MCF 10A (cell line): Measurements from ENCODE around the gene PGF. TPM values are rescaled to one million over a fixed set of nuclear protein-coding genes. Genes with fewer than 3 reads are reported as not detected.

ENCODE experiments used
- BruUV-seq: library from RNA; stranded (reverse); fragments of 400-500 nt; replicated peaks from 2 replicates; lab custom pipeline; 2021; lab: Mats Ljungman, UMichigan
- CTCF ChIA-PET: fragments of 300-600 bp; sonication (Branson Sonifier 250); formaldehyde crosslinking; extraction: SDS; loops from one replicate; lab custom pipeline; 2021; ENCODE audit warnings: antibody characterized with exemption, inconsistent platforms; lab: Yijun Ruan, JAX
- POLR2A ChIA-PET: fragments of 300-600, 350-650 bp; sonication (Branson Sonifier 250); formaldehyde crosslinking; extraction: SDS; loops from one replicate; lab custom pipeline; 2020; ENCODE audit warnings: antibody characterized with exemption, inconsistent platforms; lab: Yijun Ruan, JAX
- DNase-seq: peaks from one replicate; pipeline ENCODE4 v3.0.0-alpha.2; 2018; ENCODE audit not compliant: unreplicated experiment
- H3K27ac Mint-ChIP-seq: one replicate; pipeline ENCODE4 v1.8.0; 2022; ENCODE audit warnings: mild to moderate bottlenecking, low read depth, mixed read lengths; ENCODE audit not compliant: unreplicated experiment
- H3K27me3 Mint-ChIP-seq: one replicate; pipeline ENCODE4 v1.8.0; 2022; ENCODE audit warnings: mixed read lengths; ENCODE audit not compliant: insufficient read depth, unreplicated experiment
- H3K36me3 Mint-ChIP-seq: one replicate; pipeline ENCODE4 v1.8.0; 2022; ENCODE audit warnings: mild to moderate bottlenecking, moderate library complexity, mixed read lengths; ENCODE audit not compliant: insufficient read depth, unreplicated experiment
- H3K4me1 Mint-ChIP-seq: one replicate; pipeline ENCODE4 v1.8.0; 2022; ENCODE audit warnings: mixed read lengths; ENCODE audit not compliant: insufficient read depth, unreplicated experiment
- H3K4me3 Mint-ChIP-seq: one replicate; pipeline ENCODE4 v1.8.0; 2022; ENCODE audit warnings: mild to moderate bottlenecking, moderate library complexity, mixed read lengths; ENCODE audit not compliant: unreplicated experiment
- H3K9me3 Mint-ChIP-seq: one replicate; pipeline ENCODE4 v1.8.0; 2022; ENCODE audit warnings: mixed read lengths; ENCODE audit not compliant: unreplicated experiment
- CTCF ChIP-seq: fragments of 200-600 bp; IDR thresholded peaks from one replicate; pipeline ENCODE4 v1.8.0; 2022; ENCODE audit warnings: antibody characterized with exemption, mild to moderate bottlenecking; ENCODE audit not compliant: unreplicated experiment
- intact Hi-C: fragments of 100-400 bp; cut with micrococcal nuclease; formaldehyde crosslinking; loops from 2 replicates; pipeline ENCODE4 v1.14.1; 2022
- total RNA-seq: library from RNA; stranded (reverse); gene quantifications from 2 replicates; pipeline ENCODE4 v1.2.3, GENCODE V29; 2022

Gene PGF
- total RNA-seq, 1 experiment from 2014 or later, result 2.1 TPM

GRCh38 chr14:74909501-74909900 lies 45.9 kb downstream of the PGF start:
- no peaks in the 10 kb centered on the region for H3K9me3 Mint-ChIP-seq
- no peaks in the 10 kb centered on the region for H3K27me3 Mint-ChIP-seq
- H3K36me3 Mint-ChIP-seq, result peaks cover 21% of the 10 kb centered on the region
- peaks cover 14% of the 10 kb centered on the region for H3K4me1 Mint-ChIP-seq
- no peak for TF ChIP-seq CTCF
- intact Hi-C loops, result no loop called here
- BruUV-seq, result no TSS peak
- peak overlapping the region; percentile 76 for H3K27ac Mint-ChIP-seq
- no peak overlapping the region for H3K4me3 Mint-ChIP-seq
- CTCF ChIA-PET, result interaction anchor here (0.5 to 7.4 kb wide), 6 partner anchors 49 to 388 kb away, joined by 3 to 182 read pairs (median 3); no protein-coding TSS in a partner anchor
- POLR2A ChIA-PET, result no interaction called here
- DNase-seq, result no peak

GRCh38 chr14:74908861-74909341 lies 46.5 kb downstream of the PGF start:
- POLR2A ChIA-PET, result interaction anchor here (1.7 kb wide), 1 partner anchor 26 kb away, joined by 6 read pairs; the partner anchor contains the start of gene DLST

GRCh38 chr14:74907744-74908143 lies 47.7 kb downstream of the PGF start:
- intact Hi-C loops, result no loop called here
- no peak for TF ChIP-seq CTCF
- ChIA-PET CTCF (interaction anchor here (0.6 to 7.4 kb wide), 10 partner anchors 14 to 579 kb away, joined by 3 to 182 read pairs (median 4); no protein-coding TSS in a partner anchor), POLR2A (interaction anchor here (0.7 to 1.9 kb wide), 3 partner anchors 25 to 103 kb away, joined by 3 to 6 read pairs (median 6); partner anchors contain the start of gene DLST)
- Mint-ChIP-seq H3K27me3 (no peaks in the 10 kb centered on the region), H3K9me3 (no peaks in the 10 kb centered on the region), H3K36me3 (peaks cover 31% of the 10 kb centered on the region), H3K4me1 (peaks cover 10% of the 10 kb centered on the region), H3K4me3 (no peak overlapping the region), H3K27ac (no peak overlapping the region)
- no TSS peak for BruUV-seq
- no peak for DNase-seq

More at GRCh38 chr14:74908861-74909341, 46.5 kb downstream of the PGF start:
- Mint-ChIP-seq H3K27ac (no peak overlapping the region), H3K27me3 (no peaks in the 10 kb centered on the region), H3K4me3 (no peak overlapping the region), H3K9me3 (no peaks in the 10 kb centered on the region), H3K4me1 (peaks cover 10% of the 10 kb centered on the region), H3K36me3 (peaks cover 25% of the 10 kb centered on the region)
- TF ChIP-seq CTCF, result no peak
- intact Hi-C loops, result no loop called here
- CTCF ChIA-PET, result interaction anchor here (0.6 to 7.4 kb wide), 8 partner anchors 26 to 182 kb away, joined by 3 to 182 read pairs (median 4); no protein-coding TSS in a partner anchor
- BruUV-seq, result no TSS peak
- no peak for DNase-seq

GRCh38 chr14:74906925-74907521 lies 48.4 kb downstream of the PGF start:
- no peaks in the 10 kb centered on the region for H3K9me3 Mint-ChIP-seq
- no peak for DNase-seq
- ChIA-PET POLR2A (interaction anchor here (1.9 to 3.8 kb wide), 3 partner anchors 25 to 50 kb away, joined by 6 to 32 read pairs (median 26); partner anchors contain the start of gene DLST), CTCF (interaction anchor here (0.6 to 7.4 kb wide), 14 partner anchors 14 to 418 kb away, joined by 3 to 182 read pairs (median 5); partner anchors contain the start of gene PROX2)
- H3K27me3 Mint-ChIP-seq, result no peaks in the 10 kb centered on the region
- H3K27ac Mint-ChIP-seq, result no peak overlapping the region
- no TSS peak for BruUV-seq
- no peak for TF ChIP-seq CTCF
- peaks cover 38% of the 10 kb centered on the region for H3K36me3 Mint-ChIP-seq
- intact Hi-C loops, result loop anchor here (1.0 kb wide), 1 partner anchor 29 kb away; no protein-coding TSS in a partner anchor
- peaks cover 7% of the 10 kb centered on the region for H3K4me1 Mint-ChIP-seq
- H3K4me3 Mint-ChIP-seq, result no peak overlapping the region
